Amygdala (tissue), 56 donors: Measurements from ENCODE around the gene CBS.
"Not testable (repeated sequence)": the region's sequence is repeated elsewhere in the genome, so short reads cannot be mapped to it uniquely, and the experiment has no call there.

ENCODE experiments used
- DNase-seq, 56 donors: peaks; one replicate each; lab custom pipeline; 2025; lab: John Stamatoyannopoulos, UW

CBS gene

GRCh38 chr21:43027846-43028731 is 47.5 kb downstream of the CBS start:
- DNase-seq: no peak

- no peak for DNase-seq
Observed at GRCh38 chr21:43025636-43026180, 49.9 kb downstream of the CBS start.

- no peak for DNase-seq
Observed at GRCh38 chr21:43024439-43025136, 51.0 kb downstream of the CBS start.

GRCh38 chr21:43023175-43023574 is 52.5 kb downstream of the CBS start:
- no peak for DNase-seq

GRCh38 chr21:43021756-43022600 is 53.7 kb downstream of the CBS start:
- no peak for DNase-seq

- DNase-seq: no peak
Observed at GRCh38 chr21:43021191-43021590, 54.4 kb downstream of the CBS start.

GRCh38 chr21:43020771-43021170 is 54.9 kb downstream of the CBS start:
- no peak for DNase-seq

GRCh38 chr21:43020177-43020576 is 55.5 kb downstream of the CBS start:
- no peak for DNase-seq

- no peak for DNase-seq
Observed at GRCh38 chr21:43018519-43018918, 57.1 kb downstream of the CBS start.

GRCh38 chr21:43016728-43017127 is 58.9 kb downstream of the CBS start:
- no peak for DNase-seq

- DNase-seq: no peak
Observed at GRCh38 chr21:43015906-43016540, 59.6 kb downstream of the CBS start.

- no peak for DNase-seq
Observed at GRCh38 chr21:43012596-43012995, 63.0 kb downstream of the CBS start.

- no peak for DNase-seq
Observed at GRCh38 chr21:43006874-43007208, 68.8 kb downstream of the CBS start.

- not testable (repeated sequence) for DNase-seq
Observed at GRCh38 chr21:43006051-43006873, 69.4 kb downstream of the CBS start.

- DNase-seq: no peak
Observed at GRCh38 chr21:43005635-43006034, 70.0 kb downstream of the CBS start.

GRCh38 chr21:43004926-43005325 is 70.7 kb downstream of the CBS start:
- no peak for DNase-seq
